HL-60/S4 treated with retinoic acid at 250 ng/mL for 4 days and 3 days (cell line): ENCODE data around the gene EHHADH.

ENCODE experiments used
- in situ Hi-C: fragments of 300-500 bp; cut with MboI; formaldehyde crosslinking; loops from 2 replicates; pipeline ENCODE4 v1.7.0; 2022; ENCODE audit warnings: low sequenced_read_pairs

The EHHADH gene

GRCh38 chr3:185151101-185151963 is 102.5 kb downstream of the EHHADH start:
- in situ Hi-C loops: no loop called here

GRCh38 chr3:185150561-185150960 is 103.3 kb downstream of the EHHADH start:
- in situ Hi-C loops: no loop called here

- in situ Hi-C loops: no loop called here
Measured at GRCh38 chr3:185149591-185149990, 104.3 kb downstream of the EHHADH start.

- in situ Hi-C loops: no loop called here
Measured at GRCh38 chr3:185145511-185145910, 108.3 kb downstream of the EHHADH start.

GRCh38 chr3:185144784-185145183 is 109.1 kb downstream of the EHHADH start:
- in situ Hi-C loops: no loop called here
